WTC11 (cell line): Measurements from ENCODE around the gene MUC2.

Experiments used
- CREB1 ChIP-seq: sonication (generic); formaldehyde crosslinking; IDR thresholded peaks from 2 replicates; pipeline ENCODE4 v1.8.0; 2023; ENCODE audit warnings: mild to moderate bottlenecking, missing genetic modification reagents
- CTCF ChIP-seq: fragments of 200-600 bp; IDR thresholded peaks from 2 replicates; pipeline ENCODE4 v1.8.0; 2022; ENCODE audit warnings: antibody characterized with exemption
- E2F1 ChIP-seq: sonication (generic); formaldehyde crosslinking; IDR thresholded peaks from 2 replicates; pipeline ENCODE4 v1.8.0; 2022; ENCODE audit warnings: mild to moderate bottlenecking, missing genetic modification reagents
- FOXK1 ChIP-seq: sonication (generic); formaldehyde crosslinking; IDR thresholded peaks from 2 replicates; pipeline ENCODE4 v1.8.0; 2022; ENCODE audit warnings: mild to moderate bottlenecking, moderate library complexity, missing genetic modification reagents
- HMGXB4 ChIP-seq: sonication (generic); formaldehyde crosslinking; IDR thresholded peaks from 2 replicates; pipeline ENCODE4 v1.8.1; 2023; ENCODE audit warnings: mild to moderate bottlenecking, moderate library complexity, missing genetic modification reagents
- KAT7 ChIP-seq: sonication (generic); formaldehyde crosslinking; IDR thresholded peaks from 2 replicates; pipeline ENCODE4 v1.8.1; 2023; ENCODE audit warnings: missing genetic modification reagents, mild to moderate bottlenecking, borderline replicate concordance
- TF ChIP-seq, protein P1 (sequence below): sonication (generic); formaldehyde crosslinking; IDR thresholded peaks from 2 replicates; pipeline ENCODE4 v1.8.1; 2023; ENCODE audit warnings: mild to moderate bottlenecking, missing genetic modification reagents, moderate library complexity
- TF ChIP-seq, protein P2 (sequence below): sonication (generic); formaldehyde crosslinking; IDR thresholded peaks from 2 replicates; pipeline ENCODE4 v1.8.1; 2023; ENCODE audit warnings: mild to moderate bottlenecking, missing genetic modification reagents

GRCh38 chr11:1100417-1101245, 26.0 kb downstream of the MUC2 start:
- no peak for TF ChIP-seq CREB1 (CRISPR knock-in tag)
- TF ChIP-seq CTCF: no peak
- TF ChIP-seq, protein P1, sequence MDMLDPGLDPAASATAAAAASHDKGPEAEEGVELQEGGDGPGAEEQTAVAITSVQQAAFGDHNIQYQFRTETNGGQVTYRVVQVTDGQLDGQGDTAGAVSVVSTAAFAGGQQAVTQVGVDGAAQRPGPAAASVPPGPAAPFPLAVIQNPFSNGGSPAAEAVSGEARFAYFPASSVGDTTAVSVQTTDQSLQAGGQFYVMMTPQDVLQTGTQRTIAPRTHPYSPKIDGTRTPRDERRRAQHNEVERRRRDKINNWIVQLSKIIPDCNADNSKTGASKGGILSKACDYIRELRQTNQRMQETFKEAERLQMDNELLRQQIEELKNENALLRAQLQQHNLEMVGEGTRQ (CRISPR knock-in tag): no peak
- TF ChIP-seq KAT7 (CRISPR knock-in tag): no peak
- TF ChIP-seq FOXK1 (CRISPR knock-in tag): no peak
- TF ChIP-seq E2F1: no peak
- TF ChIP-seq, protein P2, sequence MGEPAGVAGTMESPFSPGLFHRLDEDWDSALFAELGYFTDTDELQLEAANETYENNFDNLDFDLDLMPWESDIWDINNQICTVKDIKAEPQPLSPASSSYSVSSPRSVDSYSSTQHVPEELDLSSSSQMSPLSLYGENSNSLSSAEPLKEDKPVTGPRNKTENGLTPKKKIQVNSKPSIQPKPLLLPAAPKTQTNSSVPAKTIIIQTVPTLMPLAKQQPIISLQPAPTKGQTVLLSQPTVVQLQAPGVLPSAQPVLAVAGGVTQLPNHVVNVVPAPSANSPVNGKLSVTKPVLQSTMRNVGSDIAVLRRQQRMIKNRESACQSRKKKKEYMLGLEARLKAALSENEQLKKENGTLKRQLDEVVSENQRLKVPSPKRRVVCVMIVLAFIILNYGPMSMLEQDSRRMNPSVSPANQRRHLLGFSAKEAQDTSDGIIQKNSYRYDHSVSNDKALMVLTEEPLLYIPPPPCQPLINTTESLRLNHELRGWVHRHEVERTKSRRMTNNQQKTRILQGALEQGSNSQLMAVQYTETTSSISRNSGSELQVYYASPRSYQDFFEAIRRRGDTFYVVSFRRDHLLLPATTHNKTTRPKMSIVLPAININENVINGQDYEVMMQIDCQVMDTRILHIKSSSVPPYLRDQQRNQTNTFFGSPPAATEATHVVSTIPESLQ: no peak
- TF ChIP-seq HMGXB4: no peak
